Fibroblast of lung (primary cell): Measurements from ENCODE around the gene PIF1.

Experiments
- EZH2 ChIP-seq: IDR thresholded peaks from 2 replicates; pipeline ENCODE4 v1.5.1; 2012; ENCODE audit warnings: low read length, control low read depth, mild to moderate bottlenecking; ENCODE audit errors: missing control alignments
- TF ChIP-seq, protein P1 (sequence below), 2 donors: IDR thresholded peaks in 1 of 2; conservative IDR thresholded peaks in 1 of 2; 1 replicate in 1 of 2; 2 replicates in 1 of 2; pipeline ENCODE4 v1.5.1; 2011 to 2012; ENCODE audit warnings: low read length in 2 of 2, control low read depth in 1 of 2, inconsistent platforms in 1 of 2, low read depth in 1 of 2, mild to moderate bottlenecking in 1 of 2

DNA sequence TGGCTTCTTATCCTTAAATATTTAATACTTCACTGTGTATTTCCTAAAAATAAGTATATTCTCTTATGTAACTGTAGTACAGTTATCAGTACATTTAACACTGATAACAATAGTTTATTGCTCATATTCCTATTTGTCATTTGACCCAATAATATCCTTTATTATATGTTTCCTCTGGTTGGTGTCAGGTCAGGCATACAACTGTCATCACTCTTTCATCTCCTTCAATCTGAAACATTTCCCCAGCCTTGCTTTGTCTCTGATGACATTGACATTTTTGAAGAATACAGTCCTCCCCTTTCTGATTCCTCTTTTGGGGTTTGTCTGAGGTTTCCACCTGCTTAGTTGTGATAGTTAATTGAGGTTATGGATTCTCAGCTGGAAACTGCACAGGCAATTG is 44.1 kb upstream of the PIF1 start:
- TF ChIP-seq, protein P1, sequence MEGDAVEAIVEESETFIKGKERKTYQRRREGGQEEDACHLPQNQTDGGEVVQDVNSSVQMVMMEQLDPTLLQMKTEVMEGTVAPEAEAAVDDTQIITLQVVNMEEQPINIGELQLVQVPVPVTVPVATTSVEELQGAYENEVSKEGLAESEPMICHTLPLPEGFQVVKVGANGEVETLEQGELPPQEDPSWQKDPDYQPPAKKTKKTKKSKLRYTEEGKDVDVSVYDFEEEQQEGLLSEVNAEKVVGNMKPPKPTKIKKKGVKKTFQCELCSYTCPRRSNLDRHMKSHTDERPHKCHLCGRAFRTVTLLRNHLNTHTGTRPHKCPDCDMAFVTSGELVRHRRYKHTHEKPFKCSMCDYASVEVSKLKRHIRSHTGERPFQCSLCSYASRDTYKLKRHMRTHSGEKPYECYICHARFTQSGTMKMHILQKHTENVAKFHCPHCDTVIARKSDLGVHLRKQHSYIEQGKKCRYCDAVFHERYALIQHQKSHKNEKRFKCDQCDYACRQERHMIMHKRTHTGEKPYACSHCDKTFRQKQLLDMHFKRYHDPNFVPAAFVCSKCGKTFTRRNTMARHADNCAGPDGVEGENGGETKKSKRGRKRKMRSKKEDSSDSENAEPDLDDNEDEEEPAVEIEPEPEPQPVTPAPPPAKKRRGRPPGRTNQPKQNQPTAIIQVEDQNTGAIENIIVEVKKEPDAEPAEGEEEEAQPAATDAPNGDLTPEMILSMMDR (conservative IDR thresholded peaks at IDR 0.05 in 1 of 2, IDR thresholded peaks at IDR 0.05 in 1 of 2; ENCODE audit: low read depth in 1 of 2, low read length in 2 of 2) = no peak
- no peak for TF ChIP-seq EZH2
